ENCODE measurements around the gene PHAX.

- TF ChIP-seq CTCF (IDR thresholded peaks at IDR 0.05) (no peak), POLR2A (IDR thresholded peaks at IDR 0.05) (no peak)
Observed at GRCh38 chr5:126587551-126588390, 13.0 kb upstream of the PHAX start.
